GM21423 (cell line): ENCODE data around the gene GMPR2.

Experiments
- ATAC-seq: cut with Tn5 transposase; IDR thresholded peaks from one replicate; pipeline ENCODE4 v1.9.1; 2021; ENCODE audit warnings: mild to moderate bottlenecking, moderate library complexity; ENCODE audit not compliant: unreplicated experiment

GMPR2 gene

GRCh38 chr14:24282736-24283135 is 50.0 kb downstream of the GMPR2 start:
- ATAC-seq: no peak

DNA sequence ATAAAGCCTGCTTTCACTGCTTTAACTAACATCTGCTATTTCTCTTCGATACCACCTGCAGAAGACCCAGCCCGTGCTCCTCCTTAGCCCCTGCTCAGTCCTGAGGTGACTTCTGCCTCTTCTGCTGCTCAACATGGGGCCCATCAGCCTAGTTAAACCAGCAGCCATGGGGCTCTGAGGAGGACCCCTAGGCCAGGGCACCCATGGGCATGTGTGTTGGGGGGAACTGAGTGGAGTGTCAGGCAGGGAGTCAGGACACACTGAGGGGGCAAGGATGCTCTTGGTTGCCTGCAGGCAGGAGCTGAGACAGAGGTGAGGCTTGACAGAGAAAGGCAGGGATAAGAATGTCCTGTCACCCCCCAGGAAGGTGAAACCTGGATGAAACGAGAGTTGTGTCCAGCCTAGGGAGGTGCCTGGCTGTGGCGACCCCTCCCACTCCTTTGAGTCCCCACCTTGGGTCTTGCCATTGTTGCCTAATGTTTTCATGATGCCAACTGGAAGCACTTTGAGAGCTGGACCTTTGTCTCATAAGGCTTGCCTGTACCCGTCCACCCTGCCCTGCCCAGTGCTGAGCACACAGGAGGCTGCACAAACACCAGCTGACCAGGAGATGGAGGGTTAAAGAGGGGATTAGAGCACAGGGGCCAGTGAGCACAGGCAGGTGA is 51.2 kb downstream of the GMPR2 start:
- ATAC-seq: no peak

GRCh38 chr14:24284501-24285035 is 51.8 kb downstream of the GMPR2 start:
- ATAC-seq: no peak

GRCh38 chr14:24285351-24285750 is 52.6 kb downstream of the GMPR2 start:
- no peak for ATAC-seq

DNA sequence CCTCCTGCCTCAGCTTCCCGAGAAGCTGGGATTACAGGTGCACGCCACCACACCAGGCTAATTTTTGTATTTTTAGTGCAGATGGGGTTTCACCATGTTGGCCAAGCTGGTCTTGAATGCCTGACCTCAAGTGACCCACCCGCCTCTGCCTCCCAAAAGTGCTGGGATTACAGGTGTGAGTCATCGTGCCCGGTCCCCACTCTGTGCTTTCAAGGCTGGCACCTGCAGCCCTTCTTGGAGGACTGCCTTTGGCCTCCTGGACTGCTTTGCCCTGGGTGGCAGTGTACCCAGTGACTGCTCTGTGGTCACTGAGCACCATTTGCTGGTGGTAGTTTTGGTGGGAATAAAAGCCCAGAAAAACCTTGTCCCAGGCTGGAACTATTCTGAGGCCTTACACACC is 54.3 kb downstream of the GMPR2 start:
- no peak for ATAC-seq
